Kidney tubule cell (primary cell): ENCODE results near the gene PLPPR1.
"Not testable (repeated sequence)": the region's sequence is repeated elsewhere in the genome, so short reads cannot be mapped to it uniquely, and the experiment has no call there.

ENCODE experiments used
- DNase-seq: peaks from one replicate; pipeline ENCODE4 v3.0.0-alpha.2; 2018; ENCODE audit warnings: low spot score

The PLPPR1 gene

DNA sequence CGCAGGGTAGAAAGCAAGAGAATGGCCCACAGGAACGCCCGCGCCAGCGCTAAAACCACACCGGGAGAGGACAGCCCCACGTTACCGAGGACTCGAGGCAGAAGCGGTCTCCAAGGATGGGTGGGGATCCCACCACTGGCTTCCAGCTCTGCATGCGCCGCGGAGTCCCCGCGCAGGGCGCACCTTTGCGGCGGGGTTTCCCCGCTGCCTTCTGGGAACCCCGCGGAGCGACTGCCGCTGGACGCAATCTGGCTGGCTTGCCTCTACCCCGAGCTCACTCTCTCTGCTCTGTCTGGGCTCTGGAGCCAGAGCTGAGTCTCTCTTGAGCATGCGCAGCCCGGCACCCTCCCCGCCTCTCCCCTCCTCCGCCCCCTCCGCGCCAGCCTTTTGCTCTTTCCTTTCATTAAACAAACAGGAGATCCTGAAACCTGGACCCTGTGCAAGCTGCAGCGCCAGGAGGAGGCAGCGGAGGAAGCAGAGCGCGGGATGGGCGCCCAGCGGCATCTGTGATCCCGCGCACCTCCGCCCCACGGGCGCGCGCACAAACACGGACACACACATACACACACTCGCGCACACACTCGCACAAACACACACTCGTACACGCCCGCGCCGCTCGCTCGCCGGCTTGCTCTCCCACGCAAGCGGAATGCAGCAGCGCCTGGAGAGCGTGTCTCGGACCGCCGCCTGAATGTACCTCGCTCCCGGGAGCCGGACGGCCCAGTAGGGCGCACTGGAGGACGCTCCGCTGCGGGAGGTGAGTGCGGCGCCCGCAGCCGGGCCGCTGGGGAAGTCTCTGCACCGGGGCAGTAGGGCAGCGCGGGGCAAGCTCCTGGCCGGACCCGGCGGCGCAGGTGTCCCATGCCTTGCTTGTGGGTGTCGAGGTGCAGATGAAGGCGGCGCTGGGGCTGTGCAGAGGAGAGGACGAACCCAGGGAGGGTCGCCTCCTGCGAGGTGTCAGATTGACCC, at the start of gene PLPPR1:
Gene PLPPR1 (plus strand): TSS at position 382 of the 969 bp plus-strand sequence.
- peak; percentile 78 for DNase-seq

DNA sequence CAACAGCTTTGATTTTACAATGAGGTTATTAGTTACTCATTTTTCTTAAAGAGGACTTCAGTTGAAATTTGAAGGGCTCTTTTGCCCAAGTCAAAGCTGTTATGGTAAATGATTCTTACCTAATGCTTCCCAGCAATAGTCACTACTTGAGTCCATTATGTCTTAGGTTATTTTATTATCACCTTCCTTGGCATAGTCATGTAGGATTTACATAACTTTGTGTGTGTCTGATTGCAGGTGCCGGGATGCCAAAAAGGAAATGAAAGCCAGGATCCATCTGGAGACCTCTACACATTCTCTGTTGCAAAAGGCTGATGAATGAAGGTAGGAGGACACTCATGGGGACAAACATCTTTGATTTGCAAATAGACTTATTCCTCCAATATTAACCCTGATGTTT, 38.8 kb upstream of the PLPPR1 start:
- no peak for DNase-seq

DNA sequence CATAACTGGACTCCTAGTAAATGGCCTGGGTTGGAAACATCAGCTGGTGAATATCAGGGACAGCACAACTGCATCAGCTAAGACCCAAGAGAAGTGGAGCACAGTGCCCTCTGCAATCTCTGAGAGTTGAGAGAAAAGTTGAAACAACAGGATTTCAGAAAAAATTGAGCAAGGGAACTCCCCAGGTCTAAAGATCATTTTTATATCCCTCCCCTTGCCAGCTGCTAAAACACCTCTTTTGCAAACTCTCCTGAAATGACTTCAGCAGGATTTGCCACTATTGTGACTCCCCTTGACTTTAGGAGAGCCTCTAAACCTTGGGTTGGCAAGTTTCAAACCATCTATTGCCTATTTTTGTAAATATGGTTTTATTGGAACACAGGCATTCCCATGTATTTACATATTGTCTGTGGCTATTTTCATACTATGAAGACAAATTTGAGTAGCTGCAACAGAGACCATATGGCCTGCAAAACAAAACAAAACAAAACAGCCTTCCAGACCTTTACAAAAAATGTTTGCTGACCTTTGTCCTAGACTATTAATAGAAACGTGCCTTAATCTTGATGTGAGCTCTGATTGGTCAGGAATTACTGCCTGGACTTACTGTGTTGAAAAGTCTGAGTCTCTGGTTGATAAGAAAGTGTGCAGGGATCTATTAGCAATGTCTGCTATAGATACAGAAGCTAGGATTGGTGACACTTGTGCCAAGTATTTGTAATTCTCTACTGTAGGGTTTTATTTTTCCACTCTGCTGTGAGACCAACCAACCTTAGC, 37.7 kb upstream of the PLPPR1 start:
- no peak for DNase-seq

DNA sequence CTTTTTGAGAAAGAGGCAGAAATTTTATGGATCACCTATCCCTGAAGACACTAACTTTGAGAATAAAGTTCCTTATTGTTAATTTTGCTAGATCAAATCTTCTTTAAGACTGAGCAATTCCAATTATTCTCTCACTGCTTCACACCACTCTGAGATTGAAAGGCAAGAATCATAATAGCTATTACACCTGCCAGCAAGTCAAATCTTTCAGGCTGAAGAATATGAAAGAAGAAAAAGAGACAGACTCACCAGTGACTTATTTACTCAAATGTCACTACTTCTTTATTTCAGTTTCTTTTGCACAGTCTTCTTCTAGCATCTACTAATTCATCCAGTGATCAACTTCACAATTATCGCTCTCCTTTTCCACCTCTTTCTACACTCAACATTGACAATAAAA, 35.9 kb upstream of the PLPPR1 start:
- no peak for DNase-seq

DNA sequence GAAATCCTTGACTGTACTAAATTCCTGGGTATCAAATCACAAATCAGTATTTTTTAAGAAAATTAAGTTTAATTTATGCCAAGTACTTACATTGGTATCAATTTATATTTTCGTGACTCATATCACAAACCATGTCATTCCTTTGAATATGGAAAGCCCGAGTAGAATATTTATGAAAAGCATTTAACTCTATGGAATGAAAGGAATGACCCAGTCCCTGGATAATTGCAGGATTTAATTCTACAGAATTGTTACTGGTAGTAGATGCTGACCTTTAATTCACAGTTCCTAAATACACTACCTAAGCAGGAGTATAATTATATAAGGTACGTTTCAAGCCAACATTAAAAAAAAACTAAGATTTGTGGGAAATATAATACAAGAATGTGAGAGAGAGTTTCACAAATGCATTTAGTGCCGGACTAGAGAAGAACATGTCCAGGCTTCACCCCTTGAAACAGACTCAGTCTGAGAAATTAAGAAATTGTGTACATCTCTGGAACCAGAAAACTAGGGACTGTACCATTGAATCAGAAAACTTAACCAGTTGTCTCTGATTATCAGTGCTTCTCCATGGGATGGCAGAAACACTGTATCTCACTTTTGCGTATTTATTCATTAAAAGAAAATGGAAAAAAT, 28.5 kb upstream of the PLPPR1 start:
- DNase-seq: no peak

DNA sequence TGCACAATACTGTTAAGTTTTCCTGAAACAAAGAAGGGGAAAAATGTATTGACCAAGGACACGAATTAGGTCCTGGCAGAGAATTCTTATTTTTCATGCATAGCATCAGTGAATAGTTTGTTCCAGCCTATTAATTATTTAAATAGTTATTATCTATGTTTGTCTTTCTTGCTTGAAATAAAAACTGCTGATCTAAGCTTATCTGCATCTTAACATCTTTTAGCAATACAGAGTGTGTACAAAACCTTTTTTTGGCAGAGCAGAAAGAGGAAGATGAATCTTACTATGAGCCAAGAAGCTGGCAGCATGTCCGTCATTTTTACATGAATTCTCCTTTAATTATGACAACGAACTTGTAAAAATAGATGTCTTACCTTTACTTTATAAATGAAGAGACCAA, 23.3 kb upstream of the PLPPR1 start:
- DNase-seq: no peak

DNA sequence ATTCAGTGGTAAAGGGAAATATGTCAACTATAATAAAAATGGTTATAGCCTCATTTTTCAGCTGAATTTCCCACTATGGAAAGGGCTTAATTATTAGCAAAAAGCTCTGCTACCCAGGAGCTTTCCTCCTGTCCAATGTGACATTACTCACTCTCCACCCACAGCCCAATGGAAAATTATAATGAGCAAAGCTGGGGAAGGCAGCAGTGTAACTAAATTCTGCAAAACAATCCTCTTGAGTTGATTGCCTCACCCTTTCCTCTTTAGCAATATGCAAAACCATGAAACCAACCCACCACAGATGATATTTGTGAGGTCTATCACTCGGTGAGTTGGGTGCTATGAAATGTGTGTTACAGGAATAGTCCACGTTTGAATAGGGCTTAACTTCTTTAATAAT, 14.0 kb upstream of the PLPPR1 start:
- DNase-seq: no peak

DNA sequence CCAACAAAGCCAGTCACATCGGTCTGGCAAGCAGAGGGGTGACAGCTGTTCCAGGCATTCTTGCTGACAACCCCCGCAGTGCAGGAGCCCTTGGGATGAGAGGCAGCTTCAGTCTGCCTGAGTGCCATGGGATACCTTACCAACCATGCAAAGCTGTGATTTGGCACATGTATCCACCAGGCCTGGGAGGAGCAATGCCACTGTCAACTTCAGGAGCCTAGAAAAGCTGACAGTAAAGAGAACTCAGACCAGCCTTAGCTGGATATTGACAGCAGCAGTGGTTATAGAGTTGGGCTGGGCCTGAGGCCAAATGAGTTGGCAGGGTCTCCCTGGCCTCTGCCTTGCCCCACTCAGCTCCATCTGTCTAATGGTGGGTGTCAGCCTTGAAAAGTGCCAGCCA, 10.1 kb upstream of the PLPPR1 start:
- DNase-seq: no peak

DNA sequence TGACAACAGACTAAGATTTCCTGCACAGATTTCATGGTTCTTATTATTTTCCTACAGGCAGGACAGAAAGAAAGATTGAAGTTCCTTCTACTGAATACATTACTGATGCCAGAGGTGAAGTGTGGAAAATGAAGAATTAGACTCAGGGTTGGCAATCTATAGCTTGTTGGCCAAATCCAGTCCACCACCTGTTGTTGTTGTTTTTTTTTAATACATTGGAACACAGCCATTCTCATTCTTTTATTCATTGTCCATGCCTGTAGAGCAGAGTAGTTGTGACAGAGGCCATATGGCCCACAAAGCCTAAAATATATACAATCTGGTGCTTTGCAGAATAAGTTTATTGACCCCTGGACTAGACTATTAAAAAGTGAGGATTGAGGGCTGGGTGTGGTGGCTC, 5.8 kb upstream of the PLPPR1 start:
- no peak for DNase-seq

DNA sequence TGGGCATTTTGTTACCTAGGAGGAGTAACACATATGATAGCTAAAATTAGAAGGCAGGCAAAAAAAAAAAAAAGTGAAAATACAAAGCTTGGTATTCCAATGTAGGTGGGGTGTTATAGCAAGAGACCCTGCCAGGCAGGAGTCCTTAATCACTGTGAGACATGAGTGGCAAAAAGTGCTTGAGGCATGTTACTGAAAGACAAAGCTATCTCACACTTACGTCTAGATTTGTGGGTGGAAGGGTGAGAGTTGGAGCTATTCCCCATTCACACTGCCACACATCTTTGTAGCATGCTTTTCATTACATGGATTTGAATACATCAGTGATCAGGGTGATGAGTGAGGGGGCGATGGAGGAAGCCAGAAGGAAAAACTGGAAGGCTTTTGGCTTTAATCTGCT, 2.6 kb upstream of the PLPPR1 start:
- DNase-seq: no peak

DNA sequence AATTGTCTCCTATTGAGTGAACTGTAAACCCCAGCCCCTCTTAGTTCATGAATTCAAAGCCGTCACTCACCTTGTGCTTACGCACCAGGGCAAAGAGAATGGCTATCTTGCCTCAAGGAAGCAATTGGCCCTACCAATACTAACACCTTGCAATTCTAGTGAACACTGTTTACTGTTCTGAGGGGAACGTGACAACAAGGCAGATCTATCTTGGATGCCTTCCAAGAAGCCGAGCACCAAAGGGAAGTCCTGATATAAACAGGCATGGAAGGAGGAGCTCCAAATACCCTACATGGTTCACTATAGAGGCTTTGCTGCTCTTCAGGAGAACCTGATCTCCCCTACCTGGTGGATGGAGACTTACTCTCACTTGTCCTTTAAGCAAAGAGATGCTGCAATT, 1.7 kb upstream of the PLPPR1 start:
- peak; percentile 2 for DNase-seq

DNA sequence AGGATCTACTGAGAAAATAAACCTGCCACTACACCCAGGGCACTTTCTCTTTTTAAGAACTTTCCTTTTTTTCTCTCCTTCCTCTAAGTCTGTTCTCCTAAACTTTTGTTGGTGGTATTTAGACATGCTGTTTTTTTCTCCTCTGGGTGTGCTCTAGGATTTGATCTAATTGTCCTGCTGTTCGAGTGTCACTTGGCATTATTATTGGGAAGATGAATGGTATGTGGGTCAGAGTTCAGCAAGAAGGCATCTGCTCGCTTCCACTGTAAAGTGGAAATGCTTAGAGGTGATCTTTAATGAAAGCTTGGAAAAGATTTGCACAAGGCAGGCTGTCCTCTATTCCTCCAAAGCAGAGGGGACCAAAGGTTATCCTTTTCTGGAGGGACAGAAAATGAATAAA, 1.3 kb upstream of the PLPPR1 start:
- DNase-seq: no peak

DNA sequence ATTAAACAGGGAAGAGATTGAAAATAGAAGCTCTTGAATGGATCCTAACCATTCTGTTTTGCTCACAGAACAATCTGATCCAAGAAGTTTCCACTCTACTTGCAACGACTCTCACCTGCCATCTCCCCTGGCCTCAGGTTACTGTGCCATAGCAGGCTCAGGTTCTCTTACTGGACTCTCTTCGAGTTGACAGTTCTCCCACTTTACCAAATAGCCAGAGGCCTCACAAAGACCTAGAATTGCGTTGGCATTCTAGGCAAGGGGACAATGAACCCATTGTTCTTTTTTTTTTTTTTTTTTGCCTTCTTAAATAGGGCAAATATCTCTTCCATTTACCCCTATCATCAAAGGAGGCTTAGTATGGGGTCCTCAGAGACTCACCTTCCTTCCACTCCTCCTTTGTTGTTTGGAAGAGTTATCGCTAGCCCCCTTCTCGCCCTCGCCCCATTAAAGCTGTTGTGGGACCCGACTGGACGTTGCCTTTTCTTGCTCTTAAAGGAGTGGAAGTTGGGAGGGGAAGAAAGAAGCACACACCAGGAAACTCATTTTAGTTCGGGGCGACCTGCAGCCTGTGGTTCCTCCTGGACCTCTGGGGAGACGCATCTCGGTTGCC, 688 bp upstream of the PLPPR1 start:
- no peak for DNase-seq

DNA sequence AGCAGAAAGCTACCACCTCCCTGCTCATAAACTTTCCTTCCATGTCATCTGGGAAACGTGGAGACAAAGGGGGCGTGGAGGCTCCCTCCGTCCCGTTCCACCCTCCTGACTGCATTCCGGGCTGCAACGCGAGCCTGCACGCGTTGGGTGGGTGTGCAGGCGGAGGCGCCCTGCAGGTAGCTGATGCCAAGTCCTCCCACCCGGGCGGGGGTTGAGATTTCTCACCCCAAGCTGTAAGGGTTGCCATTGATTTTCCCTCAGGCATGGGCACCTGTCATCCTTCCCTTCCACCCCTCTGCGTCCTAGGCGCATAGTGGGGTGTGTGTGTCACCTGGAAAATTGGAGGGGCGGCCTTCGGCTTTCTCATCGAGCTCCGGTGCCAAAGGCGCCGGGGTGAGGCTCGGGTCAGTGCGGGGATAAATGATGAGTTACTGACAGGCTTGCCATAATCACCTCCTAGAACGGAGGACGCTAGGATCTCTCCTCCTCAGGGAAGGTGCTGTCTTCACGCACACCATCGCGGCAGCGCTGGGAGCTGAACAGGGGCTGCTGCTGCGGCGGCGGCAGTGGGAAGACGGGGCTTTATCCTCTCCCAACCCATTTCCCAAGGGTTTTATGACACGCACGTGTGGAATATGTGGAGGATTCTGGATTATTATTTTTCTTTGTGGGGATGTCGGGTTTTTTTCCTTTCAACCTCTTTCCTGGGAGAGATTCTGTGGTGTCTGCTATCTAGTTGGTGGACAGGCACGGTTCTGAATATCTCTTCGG, 973 bp downstream of the PLPPR1 start:
- no peak for DNase-seq

DNA sequence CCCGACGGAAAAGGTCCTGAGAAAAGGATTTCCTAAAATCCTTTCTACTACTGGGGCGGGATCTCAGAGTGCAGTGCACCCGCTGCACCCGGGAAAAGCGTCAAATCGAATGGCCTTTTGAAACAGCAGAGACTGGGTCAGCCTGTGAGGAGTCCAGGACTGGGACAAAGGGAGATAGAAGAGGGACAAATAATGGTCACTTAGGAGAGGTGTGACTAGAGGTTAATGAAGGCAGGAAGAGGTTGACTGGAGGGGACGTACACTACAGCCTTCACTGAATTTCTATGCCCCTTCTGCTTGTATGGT, 1.5 kb downstream of the PLPPR1 start:
- no peak for DNase-seq

DNA sequence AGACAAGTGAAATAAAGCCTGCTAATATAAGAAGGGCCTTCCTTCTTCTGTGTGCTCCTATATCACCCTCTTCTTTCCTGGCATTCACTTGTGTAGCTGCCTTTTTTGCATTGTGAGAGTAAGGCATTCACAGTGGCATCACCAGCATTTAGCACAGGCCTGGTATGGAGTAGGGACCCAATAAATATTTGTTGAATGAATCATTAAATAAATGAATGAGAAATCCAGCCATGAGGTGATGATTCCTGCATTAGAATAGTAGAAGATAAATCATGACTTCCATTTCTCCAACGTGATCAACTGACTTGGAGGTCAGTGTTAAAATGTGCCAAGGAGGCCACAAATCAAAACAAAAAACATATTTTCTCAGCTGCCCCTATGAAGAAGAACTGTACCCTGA, 3.9 kb downstream of the PLPPR1 start:
- DNase-seq: peak; percentile 46

DNA sequence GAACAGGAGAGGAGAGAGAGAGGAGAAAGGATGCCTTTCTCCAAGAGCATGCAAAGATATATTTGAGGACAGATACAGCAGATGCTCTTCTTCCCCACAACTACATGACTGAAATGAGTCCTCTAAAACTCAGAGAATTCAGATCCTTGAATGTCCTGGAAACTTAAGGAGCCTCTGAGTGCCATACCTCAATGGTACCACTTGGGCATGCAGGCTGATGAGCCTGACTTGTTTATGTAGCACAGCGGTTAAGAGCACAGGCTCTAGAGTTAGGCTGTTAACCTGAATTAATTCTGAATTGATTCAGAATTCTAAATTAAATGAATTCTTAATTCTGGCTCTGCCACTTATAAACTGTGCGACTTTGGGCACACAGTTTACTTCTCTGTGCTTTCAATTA, 5.7 kb downstream of the PLPPR1 start:
- no peak for DNase-seq

DNA sequence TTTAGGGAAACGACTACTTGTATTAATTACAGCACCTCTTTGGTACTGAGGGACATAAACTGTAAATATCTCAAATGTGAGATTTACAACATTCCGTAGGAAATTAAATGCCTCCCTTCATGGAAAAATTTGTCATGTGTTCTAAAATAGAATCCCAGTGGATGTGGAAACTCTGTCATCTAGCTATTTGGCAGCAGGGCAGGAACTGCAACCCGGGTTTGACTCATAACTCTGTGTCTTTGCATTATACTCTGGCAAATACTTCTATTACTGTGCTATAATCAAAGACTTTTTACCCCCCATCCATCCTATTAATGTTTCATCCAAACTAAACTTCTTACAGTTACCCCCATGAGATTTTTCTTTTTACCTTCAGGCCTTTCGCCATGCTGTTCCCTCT, 6.6 kb downstream of the PLPPR1 start:
- DNase-seq: no peak

DNA sequence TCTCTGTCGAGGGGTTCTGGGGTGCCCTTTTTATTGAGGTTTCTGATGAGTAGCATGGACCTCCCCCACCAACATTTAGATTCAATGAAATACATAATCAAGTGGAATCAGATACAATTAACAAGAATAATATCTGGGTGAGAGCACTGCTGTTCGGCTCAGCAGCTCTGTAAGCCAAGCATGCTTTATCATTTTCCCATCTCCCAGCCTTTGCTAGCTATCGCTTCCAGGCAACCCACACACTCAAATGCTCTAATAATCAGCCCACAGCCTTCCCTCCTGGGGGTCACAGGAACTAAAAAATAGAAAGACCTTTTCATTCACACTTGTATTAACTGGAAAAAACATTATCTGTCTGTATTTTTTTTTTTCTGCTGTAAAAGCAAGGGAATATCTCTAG, 8.9 kb downstream of the PLPPR1 start:
- DNase-seq: no peak

DNA sequence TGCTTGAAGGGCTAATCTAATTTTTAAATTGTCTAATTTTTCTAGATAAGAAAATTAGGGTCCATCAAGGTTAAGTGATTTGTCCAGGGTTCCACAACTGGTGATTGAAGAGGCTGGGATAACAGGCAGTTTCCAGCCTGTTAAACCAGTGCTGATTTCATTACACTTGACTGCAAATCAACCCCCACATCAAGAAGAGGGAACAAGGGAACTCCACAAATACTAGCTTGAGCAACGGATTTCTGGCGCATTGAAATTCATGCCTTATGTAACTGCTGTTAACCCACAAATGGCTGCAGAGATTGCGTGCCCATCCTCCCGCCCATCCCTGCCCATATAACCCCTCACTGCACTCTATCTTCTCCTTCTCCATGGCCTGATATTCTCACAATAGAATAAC, 10.0 kb downstream of the PLPPR1 start:
- no peak for DNase-seq

DNA sequence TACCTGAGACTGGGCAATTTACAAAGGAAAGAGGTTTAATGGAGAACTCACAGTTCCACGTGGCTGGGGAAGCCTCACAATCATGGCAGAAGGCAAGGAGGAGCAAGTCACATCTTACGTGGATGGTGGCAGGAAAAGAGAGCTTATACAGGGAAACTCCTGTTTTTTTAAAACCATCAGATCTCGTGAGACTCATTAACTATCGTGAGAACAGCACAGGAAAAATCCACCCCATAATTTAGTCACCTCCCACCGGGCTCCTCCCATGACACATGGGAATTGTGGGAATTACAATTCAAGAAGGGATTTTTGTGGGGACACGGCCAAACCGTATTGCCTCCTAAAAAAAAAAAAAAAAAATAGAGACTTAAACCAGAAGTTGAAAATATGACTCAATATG, 11.1 kb downstream of the PLPPR1 start:
- not testable (repeated sequence) for DNase-seq
